IPS-18c (cell line): ENCODE results near the gene RAB5IF.

ENCODE experiments used
- H3K4me3 ChIP-seq: 2 replicates; pipeline ENCODE4 v1.7.0; 2013; ENCODE audit warnings: low read depth, mild to moderate bottlenecking, low read length, moderate library complexity; ENCODE audit not compliant: insufficient read depth
- H3K9me3 ChIP-seq: one replicate; pipeline ENCODE4 v1.6.1; 2013; ENCODE audit warnings: mild to moderate bottlenecking, low read length, moderate library complexity; ENCODE audit not compliant: control insufficient read depth, insufficient read depth

RAB5IF gene

DNA sequence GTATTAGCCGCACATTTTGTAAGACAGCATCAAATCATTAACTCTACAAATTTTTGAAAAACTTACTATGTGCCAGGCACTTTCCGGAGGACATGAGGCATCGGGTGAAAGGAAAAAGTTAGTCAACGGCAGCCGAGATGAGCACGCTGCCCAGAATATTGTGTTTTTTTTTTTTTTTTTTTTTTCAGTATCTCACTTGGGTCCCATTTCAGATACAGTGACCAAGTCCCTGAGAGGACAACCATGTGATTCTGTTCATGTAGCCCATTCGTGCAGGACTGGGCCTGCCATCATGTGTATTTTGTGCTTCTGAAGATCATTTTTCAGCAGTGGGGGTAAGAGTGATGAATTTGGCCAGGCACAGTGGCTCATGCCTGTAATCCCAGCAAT, 39.1 kb downstream of the RAB5IF start:
- Histone ChIP-seq H3K4me3 (no peak overlapping the region), H3K9me3 (no peaks in the 10 kb centered on the region)

DNA sequence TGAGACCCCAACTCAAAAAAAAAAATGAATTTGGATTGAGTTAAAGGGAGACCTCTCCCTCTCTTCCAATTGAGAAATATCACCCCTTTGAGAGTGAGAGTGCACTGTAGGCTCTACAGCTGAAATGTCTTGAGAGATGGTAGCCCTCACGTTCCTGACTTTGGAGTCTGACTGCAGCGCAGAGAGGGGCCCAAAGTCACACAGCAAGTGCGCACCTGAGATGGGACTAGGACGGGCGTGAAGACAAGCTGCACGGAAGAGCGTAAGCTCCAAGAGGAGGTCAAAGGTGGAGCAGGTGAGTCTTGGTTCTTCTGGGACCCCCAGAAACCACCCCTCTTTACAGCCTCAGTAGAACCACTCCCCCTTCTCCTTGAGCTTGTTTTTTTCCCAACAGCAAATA, 39.8 kb downstream of the RAB5IF start:
- no peaks in the 10 kb centered on the region for H3K9me3 ChIP-seq
- H3K4me3 ChIP-seq: no peak overlapping the region

DNA sequence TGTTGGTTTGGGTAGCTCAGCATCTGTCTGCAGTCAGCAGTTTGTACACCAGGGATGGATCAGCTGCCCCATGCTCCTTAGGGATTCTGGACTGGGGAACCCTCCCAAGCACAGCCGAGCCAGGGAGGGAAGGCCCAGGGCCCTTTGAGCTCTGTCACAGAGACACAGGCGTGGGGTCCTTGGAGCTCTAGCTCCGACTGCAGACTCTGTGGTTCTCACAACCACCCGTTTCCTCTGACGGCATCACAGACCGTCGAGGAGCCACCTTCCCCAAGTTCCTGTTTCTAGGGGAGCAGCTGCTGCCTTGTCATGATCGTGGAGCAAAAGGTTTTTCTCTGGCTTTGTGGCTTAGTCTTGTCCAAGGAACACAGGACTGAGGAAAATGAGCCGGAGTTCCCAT, 40.4 kb downstream of the RAB5IF start, which contains the start of gene SLA2:
TSS of gene SLA2 (minus strand) at position 199 of the 400 bp plus-strand sequence. CDS start 4,861 bp downstream, outside the sequence.
- Histone ChIP-seq H3K9me3 (no peaks in the 10 kb centered on the region), H3K4me3 (no peak within 1 kb of the TSS)

DNA sequence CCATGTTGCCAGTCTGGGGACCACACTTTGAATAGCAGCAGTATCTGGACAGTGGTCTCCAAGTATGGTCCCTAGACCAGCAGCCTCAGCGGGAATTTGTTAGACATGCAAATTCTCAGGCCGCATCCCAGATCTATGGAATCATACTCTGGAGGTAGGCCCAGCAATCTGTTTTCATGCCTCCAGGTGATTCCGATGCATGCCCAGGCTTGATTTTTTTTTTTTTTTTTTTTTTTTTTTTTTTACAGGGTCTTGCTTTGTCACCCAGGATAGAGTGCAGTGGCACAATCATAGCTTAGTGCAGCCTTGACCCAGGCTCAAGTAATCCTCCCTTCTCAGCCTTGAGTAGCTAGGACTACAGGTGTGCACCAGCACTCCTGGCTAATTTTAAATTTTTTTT, 41.1 kb downstream of the RAB5IF start:
- Histone ChIP-seq H3K4me3 (no peak overlapping the region), H3K9me3 (no peaks in the 10 kb centered on the region)

DNA sequence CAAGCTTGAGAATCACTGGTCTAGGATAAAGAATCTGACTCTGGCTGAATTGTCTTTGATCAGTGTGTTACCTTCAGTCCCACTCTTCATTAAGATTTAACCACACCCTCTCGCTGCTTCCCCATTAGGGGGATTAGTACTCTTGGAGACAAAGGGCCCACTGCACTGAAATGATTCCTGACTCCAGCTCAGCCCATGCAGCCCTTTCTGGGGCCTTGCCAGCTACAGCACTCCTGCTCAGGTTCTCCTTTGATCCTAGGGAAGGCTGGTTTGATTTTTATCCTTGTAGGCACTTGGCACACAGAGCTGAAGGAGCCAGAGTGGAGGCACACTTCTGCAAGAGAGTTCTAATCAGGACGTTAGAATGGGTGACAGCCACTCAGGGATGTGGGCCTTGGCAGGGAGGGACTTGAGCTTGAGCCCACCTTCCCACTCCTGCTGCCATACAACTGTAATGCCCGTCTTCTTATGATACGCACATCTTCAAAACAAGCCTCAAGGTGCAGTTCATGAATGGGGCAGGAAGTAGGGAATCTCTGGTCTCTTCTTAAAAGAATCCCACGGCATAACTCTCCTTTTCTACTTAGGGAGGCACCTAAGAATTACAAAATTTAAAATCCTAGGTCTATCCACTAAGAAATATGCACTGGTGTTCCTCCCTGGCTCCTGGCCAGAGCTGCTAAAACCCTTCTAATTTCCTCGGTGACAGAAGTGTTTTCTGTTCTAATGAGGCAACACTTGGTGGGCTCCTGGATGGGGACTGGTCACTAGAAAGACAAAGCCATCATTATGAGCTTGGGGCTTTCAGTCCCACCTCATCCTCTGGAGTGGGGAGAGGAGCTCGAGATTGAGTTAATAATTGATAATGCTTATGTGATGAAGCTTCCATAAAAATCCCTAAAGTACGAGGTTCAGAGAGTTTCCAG, 41.9 kb downstream of the RAB5IF start:
- no peaks in the 10 kb centered on the region for H3K9me3 ChIP-seq

DNA sequence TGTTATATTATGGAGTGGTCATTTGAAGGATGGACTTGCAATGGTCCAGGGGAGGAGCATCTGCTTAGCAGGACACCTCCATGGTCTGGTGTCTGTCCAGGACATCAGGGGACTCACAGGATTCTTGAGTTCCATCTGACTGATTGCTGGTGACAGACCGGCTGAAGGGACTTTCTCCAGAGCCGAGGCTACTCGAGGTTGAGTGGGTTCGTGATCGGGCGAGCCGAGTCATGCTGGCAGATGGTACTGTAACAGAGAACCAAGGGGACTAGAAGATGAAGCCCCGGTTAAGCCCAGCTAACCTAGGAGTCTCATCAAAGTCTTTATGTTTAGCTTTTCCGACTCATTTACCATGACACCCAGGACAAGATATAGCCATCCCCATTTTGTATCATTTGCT, 47.9 kb downstream of the RAB5IF start:
- no peak overlapping the region for H3K4me3 ChIP-seq

More for the DNA sequence above, 41.9 kb downstream of the RAB5IF start:
- no peak overlapping the region for H3K4me3 ChIP-seq

DNA sequence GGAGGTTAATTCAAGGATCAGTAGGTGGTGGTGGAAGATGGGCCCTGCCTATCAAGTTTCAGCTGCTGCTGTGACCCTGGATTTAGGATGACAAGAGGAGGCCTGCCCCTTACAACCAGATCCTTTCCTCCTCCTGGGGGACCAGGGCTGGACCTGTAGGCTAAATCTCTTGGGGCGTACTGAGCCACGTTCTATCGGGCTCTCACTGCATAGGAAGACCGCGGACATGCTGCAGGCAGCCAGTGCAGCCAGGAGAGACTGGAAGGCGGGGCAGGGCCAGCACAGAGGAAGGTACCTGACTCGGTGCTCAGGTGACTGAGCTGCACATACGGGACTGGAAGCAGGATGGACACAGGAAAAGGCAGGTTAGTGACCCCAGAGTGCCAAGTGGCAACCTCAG, 48.9 kb downstream of the RAB5IF start:
- no peaks in the 10 kb centered on the region for H3K9me3 ChIP-seq
- H3K4me3 ChIP-seq: no peak overlapping the region

More for the DNA sequence above, 47.9 kb downstream of the RAB5IF start:
- no peaks in the 10 kb centered on the region for H3K9me3 ChIP-seq

DNA sequence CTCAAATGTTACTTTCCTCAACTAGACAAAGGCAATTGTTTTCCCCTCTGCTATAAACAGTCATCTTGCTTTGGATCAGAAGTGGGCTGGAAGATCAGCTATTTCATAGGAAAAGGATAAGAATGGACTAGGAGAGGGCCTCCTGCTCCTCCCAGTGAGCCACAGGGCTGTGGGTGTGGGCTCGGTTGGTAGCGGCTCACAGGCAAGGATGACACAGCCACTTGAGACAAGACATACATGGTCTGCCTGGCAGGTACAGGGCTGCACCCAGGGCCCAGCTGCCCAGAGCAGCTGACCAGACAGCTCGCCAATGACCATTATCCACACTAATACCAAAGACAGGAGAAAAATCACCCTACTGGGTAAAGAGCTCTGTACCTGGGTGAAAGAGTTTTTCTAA, 49.4 kb downstream of the RAB5IF start:
- H3K9me3 ChIP-seq: no peaks in the 10 kb centered on the region
- no peak overlapping the region for H3K4me3 ChIP-seq

DNA sequence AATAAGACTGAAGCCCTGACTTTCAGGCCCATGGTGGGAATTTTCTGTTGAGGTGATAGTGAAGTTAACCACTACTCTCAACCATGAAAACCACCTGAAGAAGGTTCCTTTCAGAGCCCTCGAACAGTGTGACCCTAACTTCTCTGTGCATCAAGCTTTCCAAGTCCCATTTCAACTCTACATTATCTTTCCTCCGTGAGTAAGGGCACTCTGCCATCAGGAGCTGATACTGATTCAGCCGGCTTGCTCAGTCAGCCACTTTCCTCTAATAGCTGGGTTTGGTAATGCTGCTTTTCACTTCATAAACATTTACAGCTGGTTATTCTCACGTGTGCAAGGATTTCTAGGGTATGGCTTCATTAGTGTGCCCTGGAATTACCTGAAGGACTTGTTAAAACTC, 51.2 kb downstream of the RAB5IF start:
- H3K9me3 ChIP-seq: no peaks in the 10 kb centered on the region
- no peak overlapping the region for H3K4me3 ChIP-seq

DNA sequence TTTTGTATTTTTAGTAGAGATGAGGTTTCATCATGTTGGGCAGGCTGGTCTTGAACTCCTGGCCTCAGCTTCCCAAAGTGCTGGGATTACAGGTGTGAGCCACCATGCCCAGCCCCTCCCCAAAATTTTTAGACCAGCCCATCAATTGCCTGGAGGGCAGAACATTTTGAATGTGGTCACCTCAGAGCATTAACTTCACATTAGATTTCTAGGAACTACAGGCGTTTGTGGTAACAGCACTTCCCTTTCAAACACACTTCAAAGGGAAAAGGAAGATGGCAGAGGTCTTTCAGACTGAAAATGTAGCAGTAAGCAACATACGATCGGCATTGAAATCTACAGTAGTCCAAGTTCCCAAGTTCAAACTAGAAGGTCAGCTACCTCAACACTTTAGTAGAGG, 52.7 kb downstream of the RAB5IF start:
- no peak overlapping the region for H3K4me3 ChIP-seq

More for the DNA sequence above, 52.7 kb downstream of the RAB5IF start:
- no peaks in the 10 kb centered on the region for H3K9me3 ChIP-seq
